Keratinocyte (primary cell): ENCODE measurements around the gene ADPGK. TPM values are rescaled to one million over a fixed set of nuclear protein-coding genes. Genes with fewer than 3 reads are reported as not detected.

Experiments
- DNase-seq: peaks from one replicate; pipeline ENCODE4 v3.0.0-alpha.2; 2011; ENCODE audit warnings: low read depth, missing footprints, low spot score
- FAIRE-seq: peaks from 2 replicates; lab custom pipeline; 2011; peaks lifted over from hg19 to GRCh38; lab: Jason Lieb, UNC
- H2AFZ ChIP-seq: 2 replicates; pipeline ENCODE4 v1.6.0; 2012; ENCODE audit warnings: low read length, control low read depth, inconsistent platforms; ENCODE audit not compliant: control insufficient read depth
- H3K27ac ChIP-seq: 2 replicates; pipeline ENCODE4 v1.5.1; 2011; ENCODE audit warnings: low read length; ENCODE audit not compliant: control insufficient read depth, insufficient read depth
- H3K27me3 ChIP-seq: 3 replicates; pipeline ENCODE4 v1.6.0; 2011; ENCODE audit warnings: low read length; ENCODE audit not compliant: control insufficient read depth, insufficient read depth; ENCODE audit errors: extremely low read depth
- H3K36me3 ChIP-seq, 2 experiments: 2 replicates in 1 of 2; 3 replicates in 1 of 2; pipeline ENCODE4 v1.5.1; 2011; ENCODE audit warnings: low read length in 2 of 2, mild to moderate bottlenecking in 1 of 2; ENCODE audit not compliant: control insufficient read depth in 2 of 2, insufficient read depth in 2 of 2; ENCODE audit errors: extremely low read depth in 1 of 2
- H3K4me1 ChIP-seq: 3 replicates; pipeline ENCODE4 v1.5.1; 2011; ENCODE audit warnings: low read length; ENCODE audit not compliant: control insufficient read depth, insufficient read depth; ENCODE audit errors: extremely low read depth
- H3K4me2 ChIP-seq: 3 replicates; pipeline ENCODE4 v1.6.0; 2011; ENCODE audit warnings: low read depth, low read length; ENCODE audit not compliant: control insufficient read depth, insufficient read depth; ENCODE audit errors: extremely low read depth
- H3K4me3 ChIP-seq, 3 experiments: fragments of 200-600 bp in 1 of 3; sonication (generic) in 1 of 3; 2 replicates in 2 of 3; 3 replicates in 1 of 3; pipeline ENCODE4 v1.5.1; 2011 to 2016; ENCODE audit warnings: low read length in 3 of 3, mild to moderate bottlenecking in 3 of 3, control low read depth in 2 of 3, inconsistent platforms in 1 of 3, low read depth in 1 of 3, mixed read lengths in 1 of 3, mixed run types in 1 of 3, moderate library complexity in 1 of 3; ENCODE audit not compliant: control insufficient read depth in 2 of 3, insufficient read depth in 2 of 3; ENCODE audit errors: extremely low read depth in 1 of 3
- H3K79me2 ChIP-seq: 2 replicates; pipeline ENCODE4 v1.6.0; 2012; ENCODE audit warnings: low read length; ENCODE audit not compliant: control insufficient read depth, insufficient read depth
- H3K9ac ChIP-seq: 3 replicates; pipeline ENCODE4 v1.6.0; 2011; ENCODE audit warnings: low read length; ENCODE audit not compliant: control insufficient read depth, insufficient read depth; ENCODE audit errors: extremely low read depth
- H3K9me1 ChIP-seq: 3 replicates; pipeline ENCODE4 v1.6.0; 2011; ENCODE audit warnings: low read length; ENCODE audit not compliant: control insufficient read depth, insufficient read depth; ENCODE audit errors: extremely low read depth
- H3K9me3 ChIP-seq: 2 replicates; pipeline ENCODE4 v1.5.1; 2012; ENCODE audit warnings: low read depth, low read length; ENCODE audit not compliant: control insufficient read depth
- H4K20me1 ChIP-seq: 3 replicates; pipeline ENCODE4 v1.6.0; 2011; ENCODE audit warnings: low read length; ENCODE audit not compliant: control insufficient read depth, insufficient read depth; ENCODE audit errors: extremely low read depth
- CTCF ChIP-seq, 3 experiments: IDR thresholded peaks in 1 of 3; conservative IDR thresholded peaks in 1 of 3; optimal IDR thresholded peaks in 1 of 3; 2 replicates in 2 of 3; 3 replicates in 1 of 3; pipeline versions ENCODE3 to v1.5.1; 2011; ENCODE audit warnings: low read length in 3 of 3, mild to moderate bottlenecking in 3 of 3, moderate library complexity in 2 of 3, control low read depth in 1 of 3, inconsistent platforms in 1 of 3; ENCODE audit not compliant: insufficient read depth in 2 of 3; ENCODE audit errors: extremely low read depth in 1 of 3
- EZH2 ChIP-seq: IDR thresholded peaks from one replicate; pipeline ENCODE4 v1.6.1; 2012; ENCODE audit warnings: inconsistent platforms, mild to moderate bottlenecking, low read length, moderate library complexity
- dilution Hi-C: fragments of 300-500 bp; cut with MboI; formaldehyde crosslinking; loops from one replicate; pipeline ENCODE4 v1.7.0; 2020; ENCODE audit warnings: low sequenced_read_pairs; ENCODE audit not compliant: extremely low pct_ligation_motif_present
- polyA plus RNA-seq, 5 experiments: library from polyadenylated mRNA; depleted of rRNA in 3 of 5; stranded (reverse) in 3 of 5; stranded (forward) in 1 of 5; unstranded in 1 of 5; fragments of >200 nt; gene quantifications; 1 replicate in 1 of 5; 2 replicates in 3 of 5; 3 replicates in 1 of 5; pipeline versions ENCODE4 v1.2.1 to v1.2.3, GENCODE V29; 2011 to 2012; ENCODE audit warnings: missing spikeins in 2 of 5, low read depth in 1 of 5, low replicate concordance in 1 of 5

Gene ADPGK
- polyA plus RNA-seq, 1 donor (not counting 4 experiments of a cell fraction or from before 2014, with no cell fraction given) = 62.3 TPM

- H2AFZ ChIP-seq = no peak overlapping the region
- dilution Hi-C loops = no loop called here
- H3K79me2 ChIP-seq = no peaks in the 10 kb centered on the region
- H3K36me3 ChIP-seq = peaks cover 4 to 7% of the 10 kb centered on the region in 2 experiments
- H3K4me2 ChIP-seq = no peak overlapping the region
- H3K27ac ChIP-seq = no peak overlapping the region
- H4K20me1 ChIP-seq = no peaks in the 10 kb centered on the region
- H3K9me3 ChIP-seq = no peaks in the 10 kb centered on the region
- no peak overlapping the region for H3K9ac ChIP-seq
- no peaks in the 10 kb centered on the region for H3K4me1 ChIP-seq
- H3K27me3 ChIP-seq = no peaks in the 10 kb centered on the region
- FAIRE-seq (no peak), DNase-seq (no peak)
- TF ChIP-seq CTCF (optimal IDR thresholded peaks at IDR 0.05 in 1 of 3, IDR thresholded peaks at IDR 0.05 in 1 of 3, conservative IDR thresholded peaks at IDR 0.05 in 1 of 3; ENCODE audit: extremely low read depth in 1 of 3, insufficient read depth in 2 of 3, low read length in 3 of 3) (no peak), EZH2 (no peak)
- H3K4me3 ChIP-seq = no peak overlapping the region
- peaks cover 2% of the 10 kb centered on the region for H3K9me1 ChIP-seq
Measured at GRCh38 chr15:72733941-72734738, 49.4 kb downstream of the ADPGK start.

DNA sequence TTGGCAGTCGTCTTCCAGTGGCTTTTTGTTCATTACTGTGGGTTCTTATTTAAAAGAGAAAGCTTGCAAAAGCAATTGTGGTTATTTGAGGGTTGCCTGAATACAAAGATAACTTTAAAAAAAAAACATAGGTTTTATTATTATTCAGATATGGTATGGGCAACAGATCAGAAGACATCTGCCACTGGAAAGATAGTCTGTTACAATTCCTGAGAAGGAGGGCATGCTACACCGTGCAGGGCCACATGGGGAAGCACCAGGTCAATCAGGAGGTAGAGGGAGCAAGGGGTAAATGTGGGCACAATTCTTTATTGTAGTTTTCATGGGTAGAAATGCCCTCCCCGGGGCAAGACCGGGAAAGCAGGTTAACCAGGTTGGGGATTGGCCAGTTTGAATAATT is 51.0 kb downstream of the ADPGK start:
- H2AFZ ChIP-seq = no peak overlapping the region
- H3K9me1 ChIP-seq = no peaks in the 10 kb centered on the region
- no peaks in the 10 kb centered on the region for H3K79me2 ChIP-seq
- H3K9me3 ChIP-seq = no peaks in the 10 kb centered on the region
- no peak overlapping the region for H3K4me3 ChIP-seq
- no peak for DNase-seq
- no peak overlapping the region for H3K27ac ChIP-seq
- no peak for FAIRE-seq
- H4K20me1 ChIP-seq = no peaks in the 10 kb centered on the region
- H3K4me2 ChIP-seq = no peak overlapping the region
- H3K36me3 ChIP-seq = peaks cover 3 to 4% of the 10 kb centered on the region in 2 experiments
- dilution Hi-C loops = no loop called here
- H3K27me3 ChIP-seq = no peaks in the 10 kb centered on the region
- no peak overlapping the region for H3K9ac ChIP-seq
- TF ChIP-seq EZH2 = no peak
- TF ChIP-seq CTCF (optimal IDR thresholded peaks at IDR 0.05 in 1 of 3, IDR thresholded peaks at IDR 0.05 in 1 of 3, conservative IDR thresholded peaks at IDR 0.05 in 1 of 3; ENCODE audit: extremely low read depth in 1 of 3, insufficient read depth in 2 of 3, low read length in 3 of 3) = no peak
- H3K4me1 ChIP-seq = no peaks in the 10 kb centered on the region
